ENCODE results near the gene ZC3H6. TPM values are rescaled to one million over a fixed set of nuclear protein-coding genes. Genes with fewer than 3 reads are reported as not detected.

The ZC3H6 gene
- total and polyA plus RNA-seq, 2 donors (not counting 1 experiment from before 2014, with no cell fraction given), result 2.8 to 21.9 TPM

- DNase-seq (no peak), ATAC-seq (ENCODE audit: low read depth) (no peak)
- Histone ChIP-seq H3K79me2 (ENCODE audit: control insufficient read depth, insufficient read depth, low read length) (peaks cover 7% of the 10 kb centered on the region), H2AFZ (ENCODE audit: insufficient read depth, low read depth, low read length, poor library complexity, severe bottlenecking) (no peak overlapping the region), H3K9ac (ENCODE audit: low read length) (no peak overlapping the region), H4K20me1 (ENCODE audit: control insufficient read depth, insufficient read depth, low read length, poor library complexity, severe bottlenecking) (no peaks in the 10 kb centered on the region), H3K27me3 (replicated peaks in 1 of 4; ENCODE audit: control extremely low read depth in 1 of 4, control insufficient read depth in 3 of 4, insufficient read depth in 4 of 4, low read length in 3 of 4) (no peaks in the 10 kb centered on the region), H3K27ac (ENCODE audit: low read length in 2 of 2) (no peak overlapping the region), H3K4me1 (ENCODE audit: control insufficient read depth in 2 of 2, insufficient read depth in 2 of 2, low read length in 2 of 2) (peaks cover 4 to 10% of the 10 kb centered on the region in 2 donors), H3K4me2 (replicated peaks; ENCODE audit: low read depth, low read length, poor library complexity, severe bottlenecking) (no peak overlapping the region), H3K4me3 (ENCODE audit: control extremely low read depth in 1 of 5, extremely low read depth in 1 of 5, insufficient read depth in 1 of 5, low read depth in 2 of 5, low read length in 4 of 5) (no peak overlapping the region), H3K9me3 (ENCODE audit: control extremely low read depth in 1 of 3, control insufficient read depth in 2 of 3, insufficient read depth in 1 of 3, low read length in 2 of 3) (peaks cover 0 to 2% (median 0%) of the 10 kb centered on the region in 3 donors), H3K36me3 (replicated peaks in 1 of 2; ENCODE audit: control extremely low read depth in 1 of 2, control insufficient read depth in 1 of 2, extremely low read depth in 1 of 2, insufficient read depth in 2 of 2, low read length in 1 of 2) (no peaks in the 10 kb centered on the region)
- intact Hi-C loops (cut with micrococcal nuclease), result no loop called here
- ChIA-PET CTCF (interaction anchor here (3.2 kb wide), 1 partner anchor 13 kb away, joined by 22 read pairs; no protein-coding TSS in a partner anchor), POLR2A (no interaction called here)
- H3K4me1 Mint-ChIP-seq, result peaks cover 11% of the 10 kb centered on the region
- H3K4me3 Mint-ChIP-seq, result no peak overlapping the region
- peaks cover 5% of the 10 kb centered on the region for H3K9me3 Mint-ChIP-seq (ENCODE audit: insufficient read depth)
- no peaks in the 10 kb centered on the region for H3K27me3 Mint-ChIP-seq
- TF ChIP-seq EZH2 (IDR thresholded peaks at IDR 0.05; ENCODE audit: borderline replicate concordance, insufficient read depth, low read depth, low read length, poor library complexity, severe bottlenecking) (no peak), CTCF (IDR thresholded peaks at IDR 0.05) (no peak)
- 100% methylated on average over 1 of the region's 5 CpGs for WGBS (ENCODE audit: insufficient coverage)
- H3K27ac Mint-ChIP-seq, result no peak overlapping the region
Observed at GRCh38 chr2:112272669-112273068, 2.7 kb upstream of the ZC3H6 start.

- H3K27me3 Mint-ChIP-seq, result no peaks in the 10 kb centered on the region
- intact Hi-C loops (cut with micrococcal nuclease), result no loop called here
- TF ChIP-seq EZH2 (IDR thresholded peaks at IDR 0.05; ENCODE audit: borderline replicate concordance, insufficient read depth, low read depth, low read length, poor library complexity, severe bottlenecking), result no peak
- TF ChIP-seq CTCF (IDR thresholded peaks at IDR 0.05), result no peak
- peaks cover 11% of the 10 kb centered on the region for H3K4me1 Mint-ChIP-seq
- H3K9me3 ChIP-seq (ENCODE audit: control extremely low read depth in 1 of 3, control insufficient read depth in 2 of 3, insufficient read depth in 1 of 3, low read length in 2 of 3), result no peaks in the 10 kb centered on the region
- H3K27ac Mint-ChIP-seq, result peak overlapping the region; percentile 41
- peak overlapping the region; percentile 17 for H2AFZ ChIP-seq (ENCODE audit: insufficient read depth, low read depth, low read length, poor library complexity, severe bottlenecking)
- H3K4me2 ChIP-seq (replicated peaks; ENCODE audit: low read depth, low read length, poor library complexity, severe bottlenecking), result no peak overlapping the region
- WGBS (ENCODE audit: insufficient coverage), result 91% methylated on average over 4 of the region's 5 CpGs
- no peaks in the 10 kb centered on the region for H3K36me3 ChIP-seq (replicated peaks in 1 of 2; ENCODE audit: control extremely low read depth in 1 of 2, control insufficient read depth in 1 of 2, extremely low read depth in 1 of 2, insufficient read depth in 2 of 2, low read length in 1 of 2)
- H3K4me1 ChIP-seq (ENCODE audit: control insufficient read depth in 2 of 2, insufficient read depth in 2 of 2, low read length in 2 of 2), result peaks cover 4 to 10% of the 10 kb centered on the region in 2 donors
- POLR2A ChIA-PET, result interaction anchor here (0.6 kb wide), 1 partner anchor 136 kb away, joined by 3 read pairs; no protein-coding TSS in a partner anchor
- H3K27me3 ChIP-seq (replicated peaks in 1 of 4; ENCODE audit: control extremely low read depth in 1 of 4, control insufficient read depth in 3 of 4, insufficient read depth in 4 of 4, low read length in 3 of 4), result no peaks in the 10 kb centered on the region
- H3K27ac ChIP-seq (ENCODE audit: low read length in 2 of 2), result peak overlapping the region in 1 of 2 donors; percentile 25
- CTCF ChIA-PET, result interaction anchor here (0.9 to 3.2 kb wide), 4 partner anchors 8 to 20 kb away, joined by 4 to 22 read pairs (median 4); partner anchors contain the start of gene ZC3H8
- peaks cover 7% of the 10 kb centered on the region for H3K79me2 ChIP-seq (ENCODE audit: control insufficient read depth, insufficient read depth, low read length)
- peaks cover 3% of the 10 kb centered on the region for H3K9me3 Mint-ChIP-seq (ENCODE audit: insufficient read depth)
- ATAC-seq (ENCODE audit: low read depth) (no peak), DNase-seq (no peak)
- no peak overlapping the region for H3K4me3 ChIP-seq (ENCODE audit: control extremely low read depth in 1 of 5, extremely low read depth in 1 of 5, insufficient read depth in 1 of 5, low read depth in 2 of 5, low read length in 4 of 5)
- H3K9ac ChIP-seq (ENCODE audit: low read length), result no peak overlapping the region
- no peaks in the 10 kb centered on the region for H4K20me1 ChIP-seq (ENCODE audit: control insufficient read depth, insufficient read depth, low read length, poor library complexity, severe bottlenecking)
- peak overlapping the region; percentile 45 for H3K4me3 Mint-ChIP-seq
Observed at GRCh38 chr2:112273349-112273748, 2.0 kb upstream of the ZC3H6 start.
